HT1080 (cell line): Measurements from ENCODE around the gene NHLRC4. TPM values are rescaled to one million over a fixed set of nuclear protein-coding genes. Genes with fewer than 3 reads are reported as not detected.
A peak's percentile ranks its signal among the peaks of the same experiment; 100 is the strongest.

Experiments
- DNase-seq: peaks from one replicate; pipeline ENCODE4 v3.0.0-alpha.2; 2015; ENCODE audit warnings: low read depth
- total RNA-seq: library from RNA; depleted of rRNA; stranded (reverse); fragments of >200 nt; shearing (Covaris generic); gene quantifications from 2 replicates; pipeline ENCODE4 v1.2.3, GENCODE V29; 2014

The NHLRC4 gene
- total RNA-seq, 1 experiment from 2014 or later: 1.1 TPM

- DNase-seq: no peak
These were observed 16.0 kb downstream of the NHLRC4 start for GRCh38 chr16:582614-583331.

- no peak for DNase-seq
These were observed 16.6 kb downstream of the NHLRC4 start for GRCh38 chr16:583470-583814.

GRCh38 chr16:583815-584591, 17.2 kb downstream of the NHLRC4 start:
- DNase-seq: no peak

- no peak for DNase-seq
These were observed 18.5 kb downstream of the NHLRC4 start for GRCh38 chr16:585351-585750.

GRCh38 chr16:586047-586644, 19.3 kb downstream of the NHLRC4 start:
- DNase-seq: no peak

GRCh38 chr16:586645-587590, 20.1 kb downstream of the NHLRC4 start:
- no peak for DNase-seq

GRCh38 chr16:588639-588888, 21.8 kb downstream of the NHLRC4 start:
- peak; percentile 38 for DNase-seq

GRCh38 chr16:588889-589657, 22.3 kb downstream of the NHLRC4 start:
- DNase-seq: peak; percentile 90

- peak; percentile 90 for DNase-seq
These were observed 22.9 kb downstream of the NHLRC4 start, which contains the start of gene RAB40C for GRCh38 chr16:589658-590187. Gene RAB40C, plus strand, starts transcription at chr16:590066. Its CDS starts 226 bp downstream, at chr16:590292.

GRCh38 chr16:590188-590814, 23.5 kb downstream of the NHLRC4 start:
- no peak for DNase-seq

- no peak for DNase-seq
These were observed 24.0 kb downstream of the NHLRC4 start for GRCh38 chr16:590815-591200.

- DNase-seq: no peak
These were observed 24.4 kb downstream of the NHLRC4 start for GRCh38 chr16:591231-591630.

GRCh38 chr16:591892-592517, 25.2 kb downstream of the NHLRC4 start:
- DNase-seq: no peak

GRCh38 chr16:592518-593306, 25.9 kb downstream of the NHLRC4 start:
- no peak for DNase-seq

- no peak for DNase-seq
These were observed 26.6 kb downstream of the NHLRC4 start for GRCh38 chr16:593406-593805.

GRCh38 chr16:593807-594206, 27.0 kb downstream of the NHLRC4 start:
- no peak for DNase-seq

GRCh38 chr16:595094-595528, 28.3 kb downstream of the NHLRC4 start:
- DNase-seq: no peak

GRCh38 chr16:595942-596735, 29.3 kb downstream of the NHLRC4 start:
- no peak for DNase-seq
